NCI-H2029 (cell line): ENCODE measurements around the gene UNC79.

Experiments
- DNase-seq: peaks from one replicate; lab custom pipeline; 2025; lab: John Stamatoyannopoulos, UW

The UNC79 gene

GRCh38 chr14:93727917-93728650, 297.3 kb downstream of the UNC79 start:
- no peak for DNase-seq

- no peak for DNase-seq
These were observed 297.9 kb downstream of the UNC79 start for GRCh38 chr14:93728651-93729016.

GRCh38 chr14:93729993-93730392, 299.3 kb downstream of the UNC79 start:
- peak; percentile 15 for DNase-seq

- peak; percentile 71 for DNase-seq
These were observed 301.0 kb downstream of the UNC79 start for GRCh38 chr14:93731753-93732152.

GRCh38 chr14:93732524-93732923, 301.8 kb downstream of the UNC79 start:
- DNase-seq: no peak

- DNase-seq: no peak
These were observed 302.5 kb downstream of the UNC79 start for GRCh38 chr14:93733231-93733630.

GRCh38 chr14:93733631-93734030, 302.9 kb downstream of the UNC79 start:
- no peak for DNase-seq

GRCh38 chr14:93734086-93734822, 303.5 kb downstream of the UNC79 start:
- DNase-seq: no peak

GRCh38 chr14:93735206-93735605, 304.5 kb downstream of the UNC79 start:
- DNase-seq: no peak

- no peak for DNase-seq
These were observed 305.8 kb downstream of the UNC79 start for GRCh38 chr14:93736378-93737014.

GRCh38 chr14:93737634-93738033, 306.9 kb downstream of the UNC79 start:
- no peak for DNase-seq

- DNase-seq: no peak
These were observed 311.0 kb downstream of the UNC79 start for GRCh38 chr14:93741556-93742230.

GRCh38 chr14:93742761-93743160, 312.0 kb downstream of the UNC79 start:
- DNase-seq: no peak

- DNase-seq: no peak
These were observed 312.7 kb downstream of the UNC79 start for GRCh38 chr14:93743270-93744060.

GRCh38 chr14:93744176-93744575, 313.4 kb downstream of the UNC79 start:
- no peak for DNase-seq

GRCh38 chr14:93744876-93745275, 314.1 kb downstream of the UNC79 start:
- DNase-seq: no peak

GRCh38 chr14:93745603-93746273, 315.0 kb downstream of the UNC79 start:
- no peak for DNase-seq

- DNase-seq: no peak
These were observed 316.4 kb downstream of the UNC79 start for GRCh38 chr14:93747102-93747501.

GRCh38 chr14:93747560-93747959, 316.8 kb downstream of the UNC79 start:
- DNase-seq: no peak

- DNase-seq: no peak
These were observed 317.7 kb downstream of the UNC79 start for GRCh38 chr14:93748208-93749075.
